GM12801 (cell line): ENCODE measurements around the gene RPTOR.

Experiments
- TF ChIP-seq, protein P1 (sequence below): IDR thresholded peaks from one replicate; pipeline ENCODE4 v1.5.1; 2011; ENCODE audit warnings: control low read depth; ENCODE audit not compliant: insufficient read length; ENCODE audit errors: extremely low read depth

Gene RPTOR

DNA sequence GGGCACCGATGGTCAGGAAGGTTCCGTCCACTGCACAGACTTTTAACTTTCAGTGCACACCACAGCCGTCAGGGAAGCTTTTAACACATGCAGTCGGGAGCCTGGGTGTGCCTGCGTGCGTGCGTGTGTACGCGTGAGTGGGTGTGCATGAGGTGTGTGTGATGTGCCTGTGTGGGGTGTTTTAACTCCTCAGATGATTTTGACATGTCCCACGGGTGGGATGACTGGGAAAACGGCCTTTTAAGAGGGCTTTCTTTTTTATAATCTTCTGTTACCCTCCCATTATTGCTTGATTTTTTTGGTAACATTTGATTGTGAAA, 294.3 kb downstream of the RPTOR start:
- TF ChIP-seq, protein P1, sequence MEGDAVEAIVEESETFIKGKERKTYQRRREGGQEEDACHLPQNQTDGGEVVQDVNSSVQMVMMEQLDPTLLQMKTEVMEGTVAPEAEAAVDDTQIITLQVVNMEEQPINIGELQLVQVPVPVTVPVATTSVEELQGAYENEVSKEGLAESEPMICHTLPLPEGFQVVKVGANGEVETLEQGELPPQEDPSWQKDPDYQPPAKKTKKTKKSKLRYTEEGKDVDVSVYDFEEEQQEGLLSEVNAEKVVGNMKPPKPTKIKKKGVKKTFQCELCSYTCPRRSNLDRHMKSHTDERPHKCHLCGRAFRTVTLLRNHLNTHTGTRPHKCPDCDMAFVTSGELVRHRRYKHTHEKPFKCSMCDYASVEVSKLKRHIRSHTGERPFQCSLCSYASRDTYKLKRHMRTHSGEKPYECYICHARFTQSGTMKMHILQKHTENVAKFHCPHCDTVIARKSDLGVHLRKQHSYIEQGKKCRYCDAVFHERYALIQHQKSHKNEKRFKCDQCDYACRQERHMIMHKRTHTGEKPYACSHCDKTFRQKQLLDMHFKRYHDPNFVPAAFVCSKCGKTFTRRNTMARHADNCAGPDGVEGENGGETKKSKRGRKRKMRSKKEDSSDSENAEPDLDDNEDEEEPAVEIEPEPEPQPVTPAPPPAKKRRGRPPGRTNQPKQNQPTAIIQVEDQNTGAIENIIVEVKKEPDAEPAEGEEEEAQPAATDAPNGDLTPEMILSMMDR: no peak

DNA sequence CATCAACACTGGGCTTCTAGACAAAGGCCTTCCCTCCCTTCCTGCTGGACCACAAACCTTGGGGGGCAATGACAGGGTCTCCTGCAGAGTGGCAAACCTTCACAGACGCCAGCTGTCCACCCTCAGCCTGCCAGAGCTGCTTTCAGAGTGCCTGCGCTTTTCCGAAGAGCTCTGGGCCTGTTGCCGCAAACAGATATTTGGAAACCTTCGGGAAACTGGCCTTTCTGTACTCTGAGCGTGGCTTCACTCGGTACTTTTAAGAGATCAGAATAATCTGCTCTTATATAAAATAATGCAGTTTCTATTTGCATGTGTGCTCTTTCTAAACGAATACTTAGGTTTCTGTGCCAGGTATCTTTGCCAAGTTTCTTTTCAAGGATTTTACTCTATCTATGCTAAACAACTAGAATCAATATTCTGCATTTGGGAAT, 294.9 kb downstream of the RPTOR start:
- TF ChIP-seq, protein P1: no peak

DNA sequence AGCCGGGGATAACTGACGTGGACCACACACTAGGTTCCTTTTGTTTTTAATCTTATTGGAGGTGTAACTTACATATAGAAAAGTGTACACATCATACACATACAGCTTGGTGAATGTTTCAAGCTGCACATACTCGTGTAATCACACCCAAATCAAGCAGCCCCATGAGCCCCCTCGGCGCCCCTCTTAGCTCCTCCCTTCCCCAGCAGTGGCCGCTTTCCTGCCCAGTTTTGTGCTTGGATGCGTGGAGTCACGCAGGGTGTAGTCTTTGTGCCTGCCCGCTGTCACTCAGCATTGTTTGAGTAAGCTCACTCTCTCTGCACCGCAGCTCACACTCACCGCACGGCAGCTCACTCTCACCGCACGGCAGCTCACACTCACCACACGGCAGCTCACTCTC, 295.3 kb downstream of the RPTOR start:
- TF ChIP-seq, protein P1: no peak

DNA sequence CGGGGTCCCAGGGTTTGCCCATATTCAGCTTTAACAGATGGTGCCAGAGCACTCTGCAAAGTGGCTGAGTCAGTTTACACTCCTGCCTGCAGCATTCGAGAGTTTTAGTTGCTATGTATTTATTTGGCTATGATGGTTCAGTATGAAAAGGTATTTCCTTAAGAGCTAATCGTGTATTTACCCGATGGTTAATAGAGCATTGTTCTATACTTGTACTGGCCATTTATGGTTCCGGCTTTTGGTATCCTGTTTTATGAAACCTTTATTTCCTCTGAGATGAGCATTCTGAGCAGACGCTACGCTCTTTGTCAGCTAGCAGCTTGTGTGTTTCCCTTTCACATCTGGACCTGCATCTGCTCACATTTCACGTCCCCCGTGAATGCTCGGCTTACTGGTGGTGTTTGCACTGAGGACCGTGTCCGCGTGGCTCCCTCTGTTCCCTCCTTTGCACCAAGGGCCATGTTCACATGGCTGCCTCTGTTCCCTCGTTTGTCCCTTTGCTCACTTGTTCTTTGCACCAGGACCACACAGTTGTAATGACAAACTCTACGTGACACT, 297.9 kb downstream of the RPTOR start:
- TF ChIP-seq, protein P1: no peak

DNA sequence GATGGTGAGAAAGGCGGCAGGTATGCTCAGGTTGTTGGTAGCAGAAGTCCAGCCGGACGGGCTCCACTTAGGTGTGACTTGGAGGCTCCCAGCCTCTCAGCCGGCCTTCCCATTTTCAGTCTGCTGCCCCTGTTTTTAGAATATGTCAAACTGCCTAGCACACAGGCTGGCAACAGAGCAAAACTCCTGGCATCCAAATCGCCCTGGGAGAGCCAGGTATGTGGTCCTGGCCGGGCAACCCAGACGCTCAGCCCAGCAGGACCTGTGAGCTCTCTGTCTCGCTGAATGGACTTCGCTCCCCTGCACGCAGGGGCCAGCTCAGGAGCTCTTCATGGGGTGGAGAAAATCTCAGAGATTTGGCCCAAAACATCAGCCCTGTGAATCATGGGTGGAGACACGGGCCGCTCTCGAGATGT, 299.1 kb downstream of the RPTOR start:
- TF ChIP-seq, protein P1: no peak

DNA sequence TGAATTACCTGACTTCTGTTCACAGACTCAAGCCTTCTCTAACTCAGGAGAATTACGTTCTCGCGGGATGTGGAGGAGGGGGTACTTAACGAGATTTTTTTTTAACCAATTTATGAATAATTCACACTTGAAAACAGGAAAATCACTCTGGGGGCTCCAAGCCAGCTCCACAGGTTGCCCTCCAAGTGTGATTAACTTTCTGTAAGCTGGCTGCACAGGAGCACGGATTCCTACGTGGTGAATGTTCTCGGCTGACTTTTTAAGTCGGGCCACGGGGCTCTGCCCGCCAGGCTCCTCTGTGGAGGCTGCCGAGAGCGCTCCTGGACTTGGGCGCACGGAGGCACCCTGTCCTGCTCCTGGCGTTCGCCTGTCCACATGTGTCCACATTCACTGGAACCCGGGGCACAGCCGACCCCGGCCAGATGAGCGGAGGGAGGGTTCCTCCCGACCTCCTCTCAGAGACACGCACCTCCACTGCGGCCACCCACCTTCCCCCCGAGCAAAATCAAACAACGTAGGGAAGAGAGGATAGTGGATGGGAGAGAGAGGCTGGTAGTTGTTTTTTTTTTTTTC, 299.9 kb downstream of the RPTOR start:
- TF ChIP-seq, protein P1: no peak

DNA sequence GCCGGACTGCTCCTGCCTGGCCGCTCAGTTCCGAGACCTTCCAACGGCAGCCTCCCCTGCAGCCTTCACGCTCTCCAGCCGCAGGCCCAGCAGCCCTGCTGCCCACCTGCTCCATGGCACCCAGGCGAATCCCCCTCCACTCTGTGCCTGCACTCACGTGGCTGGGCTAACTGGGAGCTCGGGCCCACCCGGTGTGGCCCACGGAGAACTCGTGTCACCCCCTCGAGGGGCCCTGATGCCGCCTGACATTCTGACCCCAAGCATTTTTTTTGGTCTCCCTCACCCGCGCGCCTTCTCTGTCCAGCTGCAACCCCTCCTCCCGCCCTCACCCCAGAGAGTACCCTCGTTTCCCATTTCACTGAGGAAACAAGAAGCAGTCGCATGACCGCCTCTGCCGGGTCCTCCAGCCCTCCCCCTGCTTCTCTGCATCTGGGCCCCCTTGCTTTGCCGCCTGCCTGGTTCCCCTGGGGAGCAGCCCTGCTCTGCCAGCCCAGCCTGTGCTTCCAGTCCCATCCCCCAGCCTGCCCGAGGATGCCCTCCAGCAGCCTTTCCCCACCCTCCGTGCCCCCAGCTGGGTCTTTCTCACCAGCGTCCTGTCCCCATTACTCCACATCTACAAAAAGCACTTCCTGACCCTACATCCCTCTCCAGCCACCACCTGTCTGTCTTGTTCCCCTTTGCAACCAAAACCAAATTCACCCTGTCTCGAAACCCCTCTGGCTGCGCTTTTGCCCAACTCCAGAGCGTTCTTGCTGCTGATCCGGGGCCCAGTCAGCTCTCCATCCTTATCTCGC, 300.6 kb downstream of the RPTOR start:
- TF ChIP-seq, protein P1: no peak
